CD4-positive, alpha-beta T cell treated with Interleukin-21 for 1 hour (primary cell): ENCODE results near the gene SCML2.
"Not testable (repeated sequence)": the region's sequence is repeated elsewhere in the genome, so short reads cannot be mapped to it uniquely, and the experiment has no call there.

ENCODE experiments used
- DNase-seq: peaks from one replicate; pipeline ENCODE4 v3.0.0-alpha.2; 2020

SCML2 gene

GRCh38 chrX:18354369-18355223 is at the start of gene SCML2:
Gene SCML2, minus strand, starts transcription at chrX:18354688. Its CDS starts 20,617 bp downstream, at chrX:18334071.
- DNase-seq, result peak; percentile 18

GRCh38 chrX:18401848-18402213 is 47.3 kb upstream of the SCML2 start:
- no peak for DNase-seq

- DNase-seq, result no peak
These were observed 40.0 kb upstream of the SCML2 start for GRCh38 chrX:18394477-18394876.

- peak; percentile 67 for DNase-seq
These were observed 36.6 kb upstream of the SCML2 start for GRCh38 chrX:18390941-18391538.

GRCh38 chrX:18389966-18390365 is 35.5 kb upstream of the SCML2 start:
- DNase-seq, result no peak

- peak; percentile 35 for DNase-seq
These were observed 23.3 kb upstream of the SCML2 start for GRCh38 chrX:18377796-18378195.

GRCh38 chrX:18375131-18375805 is 20.8 kb upstream of the SCML2 start:
- not testable (repeated sequence) for DNase-seq

- not testable (repeated sequence) for DNase-seq
These were observed 14.6 kb upstream of the SCML2 start for GRCh38 chrX:18369096-18369495.

- no peak for DNase-seq
These were observed 13.9 kb upstream of the SCML2 start for GRCh38 chrX:18368402-18368801.

GRCh38 chrX:18360867-18361266 is 6.4 kb upstream of the SCML2 start:
- DNase-seq, result no peak

GRCh38 chrX:18353931-18354368 is 538 bp downstream of the SCML2 start:
- DNase-seq, result no peak

GRCh38 chrX:18351784-18352183 is 2.7 kb downstream of the SCML2 start:
- DNase-seq, result no peak

- no peak for DNase-seq
These were observed 6.4 kb downstream of the SCML2 start for GRCh38 chrX:18348047-18348446.

- DNase-seq, result no peak
These were observed 45.1 kb downstream of the SCML2 start for GRCh38 chrX:18309401-18309800.

GRCh38 chrX:18297251-18297650 is 57.2 kb downstream of the SCML2 start:
- DNase-seq, result no peak

- DNase-seq, result no peak
These were observed 59.6 kb downstream of the SCML2 start for GRCh38 chrX:18294893-18295292.

- DNase-seq, result no peak
These were observed 63.4 kb downstream of the SCML2 start for GRCh38 chrX:18291006-18291545.

- DNase-seq, result no peak
These were observed 64.3 kb downstream of the SCML2 start for GRCh38 chrX:18290200-18290599.

GRCh38 chrX:18288716-18289115 is 65.8 kb downstream of the SCML2 start:
- no peak for DNase-seq

GRCh38 chrX:18286322-18286831 is 68.1 kb downstream of the SCML2 start:
- DNase-seq, result no peak

GRCh38 chrX:18278449-18278848 is 76.0 kb downstream of the SCML2 start:
- DNase-seq, result no peak

- no peak for DNase-seq
These were observed 82.3 kb downstream of the SCML2 start for GRCh38 chrX:18272222-18272621.

- DNase-seq, result no peak
These were observed 82.8 kb downstream of the SCML2 start for GRCh38 chrX:18271725-18272124.
